Omental fat pad (tissue), 4 donors: ENCODE measurements around the gene DST. TPM values are rescaled to one million over a fixed set of nuclear protein-coding genes. Genes with fewer than 3 reads are reported as not detected.
A peak's percentile ranks its signal among the peaks of the same experiment; 100 is the strongest.

Experiments
- ATAC-seq: fragments of 150-250 bp; one replicate; pipeline ENCODE4 v1.9.1; 2016; ENCODE audit warnings: mild to moderate bottlenecking, moderate library complexity; ENCODE audit not compliant: low FRiP score
- DNase-seq: peaks from one replicate; pipeline ENCODE4 v3.0.0-alpha.2; 2019; ENCODE audit warnings: low spot score
- CTCF ChIP-seq, 3 donors: fragments of 450-650 bp; IDR thresholded peaks; one replicate each; pipeline ENCODE4 v1.5.1; 2016 to 2017; ENCODE audit warnings: antibody characterized with exemption in 3 of 3, mild to moderate bottlenecking in 3 of 3, moderate library complexity in 2 of 3
- total RNA-seq, 4 donors: library from RNA; depleted of rRNA; stranded (reverse); fragments of >200 nt; gene quantifications; one replicate each; pipeline ENCODE4 v1.1.0, GENCODE V29; 2016

DST gene
- total RNA-seq, 4 donors from 2014 or later: 126 to 371 (median 160) TPM

- no peak for TF ChIP-seq CTCF (IDR thresholded peaks at IDR 0.05)
- no peak for DNase-seq
- no peak for ATAC-seq
These were observed 168.2 kb downstream of the DST start for GRCh38 chr6:56474532-56474931.

- DNase-seq (no peak), ATAC-seq (no peak)
- TF ChIP-seq CTCF (IDR thresholded peaks at IDR 0.05): no peak
These were observed 179.2 kb downstream of the DST start for GRCh38 chr6:56463443-56463842.

- no peak for ATAC-seq
- no peak for TF ChIP-seq CTCF (IDR thresholded peaks at IDR 0.05)
- no peak for DNase-seq
These were observed 183.5 kb downstream of the DST start for GRCh38 chr6:56459030-56459805.

- TF ChIP-seq CTCF (IDR thresholded peaks at IDR 0.05): no peak
- DNase-seq: no peak
- no peak for ATAC-seq
These were observed 184.3 kb downstream of the DST start for GRCh38 chr6:56458324-56458884.

- no peak for TF ChIP-seq CTCF (IDR thresholded peaks at IDR 0.05)
- DNase-seq: no peak
- no peak for ATAC-seq
These were observed 185.9 kb downstream of the DST start for GRCh38 chr6:56456785-56457184.

- no peak for TF ChIP-seq CTCF (IDR thresholded peaks at IDR 0.05)
- DNase-seq (no peak), ATAC-seq (peak; percentile 45)
These were observed 191.6 kb downstream of the DST start for GRCh38 chr6:56450882-56451739.
